Gastroesophageal sphincter (tissue), 4 donors: Measurements from ENCODE around the gene NPAS1. TPM values are rescaled to one million over a fixed set of nuclear protein-coding genes. Genes with fewer than 3 reads are reported as not detected.

ENCODE experiments used
- ATAC-seq: fragments of 150-250 bp; one replicate; pipeline ENCODE4 v1.9.1; 2016; ENCODE audit warnings: mild to moderate bottlenecking, moderate library complexity
- H3K27ac ChIP-seq, 4 donors: fragments of 200-600 bp; sonication (generic) in 3 of 4; 1 replicate in 3 of 4; 2 replicates in 1 of 4; pipeline ENCODE4 v1.5.1; 2016 to 2019
- H3K27me3 ChIP-seq: fragments of 200-600 bp; sonication (generic); one replicate; pipeline ENCODE4 v1.5.1; 2019
- H3K36me3 ChIP-seq, 2 donors: fragments of 200-600 bp; sonication (generic); one replicate each; pipeline ENCODE4 v1.5.1; 2019; ENCODE audit warnings: control low read depth in 1 of 2
- H3K4me1 ChIP-seq, 3 donors: fragments of 200-600 bp; sonication (generic); 1 replicate in 2 of 3; 2 replicates in 1 of 3; pipeline ENCODE4 v1.5.1; 2016 to 2019; ENCODE audit warnings: control low read depth in 2 of 3
- H3K4me3 ChIP-seq, 2 donors: fragments of 200-600 bp; sonication (generic); one replicate each; pipeline ENCODE4 v1.5.1; 2019; ENCODE audit warnings: mild to moderate bottlenecking in 1 of 2, moderate library complexity in 1 of 2
- H3K9me3 ChIP-seq, 3 donors: fragments of 200-600 bp; sonication (generic); one replicate each; pipeline ENCODE4 v1.5.1; 2017 to 2019; ENCODE audit warnings: control low read depth in 2 of 3
- EP300 ChIP-seq: sonication (generic); formaldehyde crosslinking; IDR thresholded peaks from one replicate; pipeline ENCODE4 v1.6.1; 2017; ENCODE audit warnings: antibody characterized with exemption, mild to moderate bottlenecking
- POLR2A ChIP-seq, 2 donors: fragments of 450-650 bp; IDR thresholded peaks; one replicate each; pipeline ENCODE4 v1.6.1; 2017; ENCODE audit warnings: antibody characterized with exemption in 2 of 2, mild to moderate bottlenecking in 2 of 2, moderate library complexity in 1 of 2
- POLR2AphosphoS5 ChIP-seq: sonication (generic); formaldehyde crosslinking; IDR thresholded peaks from one replicate; pipeline ENCODE4 v1.6.1; 2017; ENCODE audit warnings: antibody characterized with exemption
- WGBS, 2 donors: methylation state at CpG; one replicate each; pipeline ENCODE4 v1.1.5; 2018; ENCODE audit warnings: low coverage in 1 of 2; 5-methylcytosine and 5-hydroxymethylcytosine counted together
- total RNA-seq, 4 donors: library from RNA; depleted of rRNA; stranded (reverse); fragments of >200 nt; gene quantifications; one replicate each; pipeline ENCODE4 v1.1.0, GENCODE V29; 2016
- TF ChIP-seq, protein P1 (sequence below), 4 experiments: fragments of 200-600 bp in 2 of 4; fragments of 450-650 bp in 2 of 4; sonication (generic) in 1 of 4; IDR thresholded peaks; one replicate each; pipeline ENCODE4 v1.5.1; 2017 to 2019; ENCODE audit warnings: antibody characterized with exemption in 4 of 4, mild to moderate bottlenecking in 2 of 4, moderate library complexity in 2 of 4

NPAS1 gene
- total RNA-seq, 4 donors from 2014 or later, result 0.85 TPM; not detected in 3

DNA sequence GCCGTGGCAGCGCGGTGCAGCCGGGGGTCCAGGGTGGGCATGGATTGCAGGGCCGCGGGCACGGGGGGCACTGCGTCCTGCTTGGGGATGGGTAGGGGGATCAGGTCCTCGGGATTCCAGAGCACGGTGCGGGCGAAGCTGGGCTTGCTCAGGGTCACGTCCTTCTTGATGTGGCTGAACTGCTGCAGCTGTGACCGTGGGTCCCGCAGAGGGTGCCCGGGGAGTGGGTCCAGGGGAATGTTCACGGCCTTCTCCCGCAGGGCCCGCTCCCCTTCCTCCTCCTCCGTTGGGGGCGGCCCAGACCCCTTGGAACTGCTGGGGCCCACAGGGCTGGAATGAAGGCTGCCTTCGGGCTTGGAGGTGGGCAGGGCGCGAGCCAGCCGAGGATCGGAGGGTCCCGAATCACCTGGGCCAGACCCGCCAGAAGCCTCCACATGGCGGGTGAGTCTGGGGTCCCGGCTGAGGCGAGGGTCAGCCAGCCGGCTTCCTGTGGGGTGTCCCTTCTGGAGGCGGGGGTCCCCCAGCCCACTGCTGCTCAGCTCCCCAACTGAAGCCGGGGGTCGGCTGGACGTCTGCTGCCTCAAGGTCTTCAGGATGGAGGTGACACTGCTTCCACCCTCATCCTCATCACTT lies 47.7 kb downstream of the NPAS1 start:
- peaks cover 0 to 78% of the 10 kb centered on the region in 2 donors for H3K36me3 ChIP-seq
- no peak overlapping the region for H3K4me3 ChIP-seq
- H3K27me3 ChIP-seq, result no peaks in the 10 kb centered on the region
- no peaks in the 10 kb centered on the region for H3K4me1 ChIP-seq
- WGBS, 2 donors, result no CpG with 5 or more reads among the region's 36 CpGs
- H3K9me3 ChIP-seq, result no peaks in the 10 kb centered on the region
- TF ChIP-seq POLR2AphosphoS5 (no peak), POLR2A (IDR thresholded peaks at IDR 0.05) (no peak), EP300 (no peak)
- TF ChIP-seq, protein P1, sequence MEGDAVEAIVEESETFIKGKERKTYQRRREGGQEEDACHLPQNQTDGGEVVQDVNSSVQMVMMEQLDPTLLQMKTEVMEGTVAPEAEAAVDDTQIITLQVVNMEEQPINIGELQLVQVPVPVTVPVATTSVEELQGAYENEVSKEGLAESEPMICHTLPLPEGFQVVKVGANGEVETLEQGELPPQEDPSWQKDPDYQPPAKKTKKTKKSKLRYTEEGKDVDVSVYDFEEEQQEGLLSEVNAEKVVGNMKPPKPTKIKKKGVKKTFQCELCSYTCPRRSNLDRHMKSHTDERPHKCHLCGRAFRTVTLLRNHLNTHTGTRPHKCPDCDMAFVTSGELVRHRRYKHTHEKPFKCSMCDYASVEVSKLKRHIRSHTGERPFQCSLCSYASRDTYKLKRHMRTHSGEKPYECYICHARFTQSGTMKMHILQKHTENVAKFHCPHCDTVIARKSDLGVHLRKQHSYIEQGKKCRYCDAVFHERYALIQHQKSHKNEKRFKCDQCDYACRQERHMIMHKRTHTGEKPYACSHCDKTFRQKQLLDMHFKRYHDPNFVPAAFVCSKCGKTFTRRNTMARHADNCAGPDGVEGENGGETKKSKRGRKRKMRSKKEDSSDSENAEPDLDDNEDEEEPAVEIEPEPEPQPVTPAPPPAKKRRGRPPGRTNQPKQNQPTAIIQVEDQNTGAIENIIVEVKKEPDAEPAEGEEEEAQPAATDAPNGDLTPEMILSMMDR (IDR thresholded peaks at IDR 0.05), result no peak
- no peak for ATAC-seq
- H3K27ac ChIP-seq, result no peak overlapping the region

DNA sequence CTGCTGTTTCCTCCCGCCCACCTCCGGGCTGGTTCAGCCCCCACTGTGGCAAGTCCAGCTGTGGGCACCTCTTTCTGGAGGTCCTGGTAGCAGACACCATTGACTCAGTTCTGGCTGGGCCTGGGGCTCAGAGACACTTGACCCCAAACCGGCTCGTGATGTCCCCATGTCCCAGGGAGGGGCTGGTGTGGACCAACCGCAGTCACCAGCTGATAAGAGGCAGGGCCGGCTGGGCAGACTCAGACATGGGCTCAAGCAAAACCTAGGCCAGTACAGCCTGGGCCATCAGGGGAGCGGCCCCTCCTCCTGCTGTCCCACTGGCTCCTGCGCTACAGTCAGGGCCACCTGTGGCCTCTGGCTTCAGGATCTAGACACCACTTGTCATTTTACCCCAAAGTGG lies 48.6 kb downstream of the NPAS1 start:
- WGBS, 2 donors, result 90% methylated on average over 2 of the region's 8 CpGs; no CpG with 5 or more reads in 1 of the 2 donors
- no peak for ATAC-seq

DNA sequence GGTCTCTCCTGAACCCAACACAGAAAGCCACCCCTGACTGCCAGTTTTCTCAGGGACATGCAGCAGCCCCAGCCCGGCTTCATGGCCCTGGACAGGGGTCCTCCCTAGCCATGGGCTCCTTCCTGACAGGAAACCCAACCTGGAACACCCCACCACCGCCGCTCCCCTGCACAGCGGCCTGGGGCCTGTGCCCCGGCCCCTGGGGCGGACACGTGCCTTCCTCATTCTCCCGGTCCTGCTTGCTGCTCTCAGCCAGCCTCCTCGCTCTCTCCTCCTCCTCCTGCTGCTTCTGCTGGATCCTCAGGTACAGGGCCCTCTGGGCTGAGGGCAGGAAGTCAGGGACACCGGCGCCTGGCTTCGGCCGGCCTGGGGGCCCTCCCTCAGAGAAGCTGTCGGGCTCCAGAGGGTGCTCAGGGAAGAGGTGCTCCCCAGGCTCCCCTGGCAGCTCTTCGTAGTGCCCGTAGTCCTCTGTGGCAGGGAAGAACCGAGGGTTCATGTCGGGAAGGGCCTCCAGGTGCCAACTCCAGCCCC lies 49.3 kb downstream of the NPAS1 start:
- Histone ChIP-seq H3K27ac (no peak overlapping the region), H3K36me3 (peaks cover 0 to 93% of the 10 kb centered on the region in 2 donors), H3K4me3 (no peak overlapping the region), H3K27me3 (no peaks in the 10 kb centered on the region), H3K4me1 (no peaks in the 10 kb centered on the region), H3K9me3 (no peaks in the 10 kb centered on the region)
- TF ChIP-seq POLR2AphosphoS5, result no peak
- no peak for TF ChIP-seq POLR2A (IDR thresholded peaks at IDR 0.05)
- TF ChIP-seq, protein P1 (IDR thresholded peaks at IDR 0.05), result no peak
- TF ChIP-seq EP300, result no peak
- no peak for ATAC-seq
- WGBS, 2 donors, result 40% methylated on average over 1 of the region's 18 CpGs; no CpG with 5 or more reads in 1 of the 2 donors

More for the DNA sequence above, 48.6 kb downstream of the NPAS1 start:
- no peak overlapping the region for H3K27ac ChIP-seq
- no peaks in the 10 kb centered on the region for H3K4me1 ChIP-seq
- H3K27me3 ChIP-seq, result no peaks in the 10 kb centered on the region
- no peaks in the 10 kb centered on the region for H3K9me3 ChIP-seq
- TF ChIP-seq POLR2A (IDR thresholded peaks at IDR 0.05) (no peak), EP300 (no peak), POLR2AphosphoS5 (no peak)
- TF ChIP-seq, protein P1 (IDR thresholded peaks at IDR 0.05), result no peak
- no peak overlapping the region for H3K4me3 ChIP-seq
- H3K36me3 ChIP-seq, result peaks cover 0 to 87% of the 10 kb centered on the region in 2 donors

DNA sequence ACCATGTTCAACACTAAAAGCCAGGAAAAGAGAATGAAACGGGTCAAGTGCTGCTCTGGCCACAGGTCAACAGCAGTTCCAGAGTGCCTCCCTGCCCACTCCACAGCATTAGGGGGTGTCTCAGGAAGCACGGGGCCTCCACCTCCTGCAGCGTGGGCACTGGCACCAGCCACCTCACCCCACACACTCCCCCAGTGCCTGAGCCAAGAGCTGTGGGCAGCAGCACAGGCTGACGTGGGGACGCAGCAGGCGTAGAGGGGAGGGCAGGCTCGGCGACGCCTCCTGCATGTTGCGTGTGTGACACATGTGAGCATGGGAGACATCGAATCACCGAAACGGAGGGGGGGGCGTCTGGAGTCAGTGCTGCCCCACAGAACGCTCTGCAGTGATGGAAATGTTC lies 50.2 kb downstream of the NPAS1 start:
- H3K4me1 ChIP-seq, result no peaks in the 10 kb centered on the region
- H3K27me3 ChIP-seq, result no peaks in the 10 kb centered on the region
- no peak overlapping the region for H3K27ac ChIP-seq
- H3K36me3 ChIP-seq, result peaks cover 0 to 97% of the 10 kb centered on the region in 2 donors
- 50 to 74% methylated on average over 1 to 5 of the region's 15 CpGs for WGBS, 2 donors
- TF ChIP-seq POLR2AphosphoS5, result no peak
- no peak for TF ChIP-seq EP300
- TF ChIP-seq, protein P1 (IDR thresholded peaks at IDR 0.05), result no peak
- TF ChIP-seq POLR2A (IDR thresholded peaks at IDR 0.05), result no peak
- ATAC-seq, result no peak
- H3K9me3 ChIP-seq, result no peaks in the 10 kb centered on the region
- no peak overlapping the region for H3K4me3 ChIP-seq

DNA sequence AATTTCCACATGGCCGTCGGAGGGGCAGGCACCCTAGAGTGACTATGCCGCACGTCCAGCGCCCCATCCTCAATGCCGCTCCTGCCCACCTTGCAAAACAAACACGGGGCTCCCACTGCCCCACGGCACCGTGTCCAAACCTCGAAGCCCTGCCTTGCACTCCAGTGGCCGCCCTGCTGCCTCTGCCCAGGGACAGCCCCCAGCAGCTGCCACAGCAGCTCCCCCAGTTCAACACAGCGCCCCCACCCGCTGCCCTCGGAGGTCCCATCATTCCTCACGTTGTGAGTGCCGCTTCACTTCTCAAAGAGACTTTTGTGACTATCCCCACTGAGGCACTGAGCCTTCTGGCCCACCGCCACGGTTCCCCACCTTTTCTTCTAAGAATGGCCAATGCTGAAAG lies 51.1 kb downstream of the NPAS1 start:
- Histone ChIP-seq H3K4me3 (no peak overlapping the region), H3K27me3 (no peaks in the 10 kb centered on the region), H3K9me3 (no peaks in the 10 kb centered on the region), H3K4me1 (no peaks in the 10 kb centered on the region), H3K27ac (no peak overlapping the region), H3K36me3 (peaks cover 0 to 97% of the 10 kb centered on the region in 2 donors)
- no peak for ATAC-seq
- 72% methylated on average over 5 of the region's 18 CpGs; no CpG with 5 or more reads in 1 of the 2 donors for WGBS, 2 donors
- no peak for TF ChIP-seq POLR2A (IDR thresholded peaks at IDR 0.05)
- TF ChIP-seq POLR2AphosphoS5, result no peak
- no peak for TF ChIP-seq EP300
